IPS-NIHi7 (cell line): Measurements from ENCODE around the gene ASIC2.
"Not testable (repeated sequence)": the region's sequence is repeated elsewhere in the genome, so short reads cannot be mapped to it uniquely, and the experiment has no call there.

Experiments
- DNase-seq: peaks from one replicate; pipeline ENCODE4 v3.0.0; 2012; ENCODE audit warnings: mixed read lengths; ENCODE audit errors: extremely low spot score

ASIC2 gene

GRCh38 chr17:33021731-33022408 is 271.2 kb downstream of the ASIC2 start:
- peak; percentile 34 for DNase-seq

DNA sequence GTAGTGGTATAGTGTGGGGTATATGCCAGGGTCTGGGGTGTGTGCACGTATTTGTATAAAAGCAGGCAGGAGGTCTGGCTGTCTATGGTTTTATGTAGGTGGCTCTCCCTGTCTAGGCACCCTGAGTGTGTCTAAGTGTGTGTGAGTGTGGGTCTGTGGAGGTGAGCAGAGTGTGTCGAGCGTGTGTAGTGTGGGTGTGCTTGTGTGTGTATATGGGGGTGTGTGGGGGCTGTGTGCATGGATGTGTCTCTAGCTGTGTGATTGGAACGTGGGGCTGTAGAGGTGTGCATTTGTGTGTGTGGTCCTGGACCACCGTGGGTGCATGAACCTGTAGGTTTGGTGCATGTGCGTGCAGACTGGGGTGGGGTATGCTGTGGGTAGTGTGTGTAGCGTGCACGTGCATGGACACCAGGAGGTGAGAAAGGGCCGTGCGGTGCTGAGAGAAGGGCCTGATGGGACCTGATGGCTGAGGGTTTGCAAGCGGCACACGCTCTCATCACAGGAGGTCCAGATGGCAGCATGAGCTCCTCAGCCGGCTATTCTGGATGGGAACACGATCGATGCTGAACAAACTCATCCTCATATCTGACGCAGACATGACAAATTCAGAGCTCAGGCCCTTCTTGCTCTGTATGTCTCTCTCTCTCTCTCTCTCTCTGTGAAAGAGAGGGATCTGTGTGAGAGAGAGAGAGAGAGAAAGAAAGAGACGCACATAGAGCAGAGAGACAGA is 273.8 kb downstream of the ASIC2 start:
- no peak for DNase-seq

GRCh38 chr17:33017366-33017765 is 275.7 kb downstream of the ASIC2 start:
- DNase-seq: no peak

- peak; percentile 38 for DNase-seq
Observed at GRCh38 chr17:33016920-33017319, 276.2 kb downstream of the ASIC2 start.

DNA sequence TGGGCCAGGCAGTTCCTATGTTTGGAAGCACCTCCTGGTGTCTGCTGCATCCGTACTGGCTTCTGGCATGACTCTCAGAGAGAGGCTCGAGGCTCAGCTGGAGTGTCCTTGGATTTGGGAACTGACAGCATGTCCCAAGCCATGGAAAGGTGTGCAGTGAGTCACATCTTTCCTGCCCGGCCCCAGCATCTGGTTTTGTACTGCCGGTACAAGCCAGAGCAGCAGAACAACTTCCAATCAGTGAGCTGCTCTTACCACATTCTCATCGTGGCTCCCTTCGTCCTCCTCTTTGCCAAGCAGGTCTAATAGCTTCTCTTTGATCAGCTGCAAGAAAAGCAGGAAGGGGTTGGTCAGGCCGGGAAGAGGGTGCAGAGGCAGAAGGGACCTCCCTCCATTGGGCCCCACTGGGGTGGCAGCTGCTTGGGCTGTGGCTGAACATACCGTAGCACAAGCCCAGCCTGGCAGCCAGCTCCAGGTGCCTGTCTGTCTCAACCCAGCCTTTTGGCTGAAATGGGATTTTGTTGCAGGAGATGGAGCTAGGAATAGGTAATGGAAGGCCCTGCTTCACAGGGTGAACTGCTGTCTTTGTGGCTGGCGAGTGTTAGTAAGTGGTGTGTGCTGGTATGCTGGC is 277.3 kb downstream of the ASIC2 start:
- DNase-seq: no peak

DNA sequence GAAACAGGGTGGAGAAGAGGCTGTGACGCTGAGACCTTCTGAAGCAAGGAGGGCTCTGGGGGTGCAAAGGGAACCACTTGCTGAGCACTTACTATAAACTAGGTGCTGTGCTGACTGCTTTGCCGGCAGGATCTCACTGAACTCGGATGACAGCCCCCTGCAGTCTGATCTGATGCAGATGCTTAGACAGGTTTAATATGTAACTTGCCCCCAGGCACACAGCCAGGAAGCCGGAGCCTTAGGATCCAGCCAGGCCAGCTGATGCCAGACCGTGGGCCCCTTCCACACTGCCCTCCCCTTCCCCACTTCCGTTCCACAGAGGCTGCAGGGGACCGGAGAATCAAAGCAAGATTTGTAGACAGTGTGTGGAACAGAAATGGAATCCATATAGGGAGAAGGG is 278.3 kb downstream of the ASIC2 start:
- no peak for DNase-seq

GRCh38 chr17:33013596-33014375 is 279.3 kb downstream of the ASIC2 start:
- DNase-seq: no peak

- no peak for DNase-seq
Observed at GRCh38 chr17:33012522-33013033, 280.5 kb downstream of the ASIC2 start.

DNA sequence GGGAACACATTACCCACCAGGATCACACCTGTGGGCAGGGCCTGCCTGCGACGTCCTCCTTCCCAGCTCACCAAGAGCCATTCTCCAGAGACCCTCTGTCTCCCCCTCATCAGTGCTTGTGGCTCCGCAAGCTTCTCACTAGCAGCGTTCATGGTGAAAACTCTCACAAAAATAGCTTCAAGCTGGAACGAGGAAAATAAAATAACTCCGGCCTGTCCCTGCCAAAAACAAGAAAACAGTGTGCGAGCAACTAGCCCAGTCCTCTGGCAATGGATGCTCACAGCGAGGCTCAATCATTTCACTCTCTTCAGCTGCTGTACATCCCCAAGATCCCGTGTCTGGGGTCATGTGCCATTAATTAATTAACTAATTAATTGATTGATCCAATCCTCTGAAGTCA is 283.5 kb downstream of the ASIC2 start:
- DNase-seq: no peak

GRCh38 chr17:33007186-33007585 is 285.9 kb downstream of the ASIC2 start:
- no peak for DNase-seq

GRCh38 chr17:33002246-33002645 is 290.8 kb downstream of the ASIC2 start:
- no peak for DNase-seq

- peak; percentile 35 for DNase-seq
Observed at GRCh38 chr17:32998887-32999228, 294.2 kb downstream of the ASIC2 start.

GRCh38 chr17:32998111-32998886 is 294.8 kb downstream of the ASIC2 start:
- DNase-seq: peak; percentile 92

GRCh38 chr17:32995416-32996045 is 297.6 kb downstream of the ASIC2 start:
- no peak for DNase-seq

GRCh38 chr17:32993977-32994376 is 299.1 kb downstream of the ASIC2 start:
- no peak for DNase-seq

GRCh38 chr17:32992321-32993033 is 300.6 kb downstream of the ASIC2 start:
- no peak for DNase-seq

- no peak for DNase-seq
Observed at GRCh38 chr17:32988481-32989101, 304.5 kb downstream of the ASIC2 start.

- DNase-seq: not testable (repeated sequence)
Observed at GRCh38 chr17:32987868-32988267, 305.2 kb downstream of the ASIC2 start.

DNA sequence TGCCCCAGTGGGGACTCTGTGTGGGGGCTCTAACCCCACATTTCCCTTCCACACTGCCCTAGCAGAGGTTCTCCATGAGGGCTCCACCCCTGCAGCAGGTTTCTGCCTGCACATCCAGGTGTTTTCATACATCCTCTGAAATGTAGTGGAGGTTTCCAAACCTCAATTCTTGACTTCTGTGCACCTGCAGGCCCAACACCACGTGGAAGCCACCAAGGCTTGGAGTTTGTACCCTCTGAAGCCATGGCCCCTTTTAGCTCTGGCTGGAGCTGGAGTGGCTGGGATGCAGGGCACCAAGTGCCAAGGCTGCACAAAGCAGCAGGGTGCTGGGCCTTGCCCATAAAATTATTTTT is 305.7 kb downstream of the ASIC2 start:
- not testable (repeated sequence) for DNase-seq
